H1 (cell line): ENCODE measurements around the gene PUDP. TPM values are rescaled to one million over a fixed set of nuclear protein-coding genes. Genes with fewer than 3 reads are reported as not detected.

ENCODE experiments used
- CTCF ChIA-PET: fragments of 300-600 bp; sonication (Branson Sonifier 250); formaldehyde crosslinking; loops from one replicate; lab custom pipeline; 2021; ENCODE audit not compliant: partially characterized antibody; lab: Charles Lee
- POLR2A ChIA-PET: fragments of 300-600 bp; sonication (Branson Sonifier 250); formaldehyde crosslinking; loops from one replicate; lab custom pipeline; 2021; ENCODE audit warnings: inconsistent platforms; ENCODE audit not compliant: partially characterized antibody; lab: Charles Lee
- DNase-seq, 2 experiments: peaks; one replicate each; pipeline versions ENCODE4 v3.0.0 to v3.0.0-alpha.2; 2010 to 2022; ENCODE audit warnings: low spot score in 2 of 2, low read depth in 1 of 2, mixed read lengths in 1 of 2
- FAIRE-seq: peaks from 2 replicates; lab custom pipeline; 2011; peaks lifted over from hg19 to GRCh38; lab: Jason Lieb, UNC
- H2AFZ ChIP-seq: 2 replicates; pipeline ENCODE4 v1.8.1; 2012; ENCODE audit warnings: low read length, inconsistent platforms
- H2AK5ac ChIP-seq: 2 replicates; pipeline ENCODE4 v1.6.1; 2013; ENCODE audit warnings: low read depth, low read length
- H2BK120ac ChIP-seq: replicated peaks from 2 replicates; pipeline ENCODE3; 2013; ENCODE audit warnings: low read depth, low read length, inconsistent platforms
- H2BK12ac ChIP-seq: 2 replicates; pipeline ENCODE4 v1.6.1; 2013; ENCODE audit warnings: low read depth, low read length
- H2BK15ac ChIP-seq: 2 replicates; pipeline ENCODE4 v1.6.1; 2013; ENCODE audit warnings: low read length
- H2BK20ac ChIP-seq: 2 replicates; pipeline ENCODE4 v1.6.1; 2013; ENCODE audit warnings: low read length
- H2BK5ac ChIP-seq: 2 replicates; pipeline ENCODE4 v1.6.1; 2013; ENCODE audit warnings: low read depth, low read length
- H3K14ac ChIP-seq: 2 replicates; pipeline ENCODE4 v1.6.1; 2013; ENCODE audit warnings: inconsistent platforms; ENCODE audit not compliant: insufficient read length
- H3K18ac ChIP-seq: 2 replicates; pipeline ENCODE4 v1.6.1; 2013; ENCODE audit warnings: low read length; ENCODE audit errors: extremely low read depth
- H3K23ac ChIP-seq: 2 replicates; pipeline ENCODE4 v1.6.1; 2013; ENCODE audit warnings: inconsistent platforms; ENCODE audit not compliant: insufficient read length
- H3K23me2 ChIP-seq: 2 replicates; pipeline ENCODE4 v1.6.1; 2013; ENCODE audit warnings: low read depth, low read length
- H3K27ac ChIP-seq: 2 replicates; pipeline ENCODE4 v1.6.1; 2011; ENCODE audit warnings: low read depth, low read length, inconsistent platforms
- H3K27me3 ChIP-seq, 4 experiments: replicated peaks in 1 of 4; 1 replicate in 1 of 4; 2 replicates in 3 of 4; pipeline versions ENCODE4 v1.6.1 to v1.8.1; 2011 to 2013; ENCODE audit warnings: low read length in 3 of 4, mild to moderate bottlenecking in 3 of 4, inconsistent platforms in 2 of 4, mixed read lengths in 2 of 4, moderate library complexity in 1 of 4; ENCODE audit not compliant: control insufficient read depth in 3 of 4, insufficient read depth in 3 of 4; ENCODE audit errors: extremely low read depth in 1 of 4
- H3K36me3 ChIP-seq, 4 experiments: 2 replicates each; pipeline versions ENCODE4 v1.6.1 to v1.8.1; 2011 to 2013; ENCODE audit warnings: mild to moderate bottlenecking in 4 of 4, low read length in 3 of 4, moderate library complexity in 2 of 4, control low read depth in 1 of 4, inconsistent platforms in 1 of 4; ENCODE audit not compliant: insufficient read depth in 4 of 4, control insufficient read depth in 2 of 4
- H3K4ac ChIP-seq: replicated peaks from 2 replicates; pipeline ENCODE3; 2013; ENCODE audit warnings: low read length, low read depth, mixed read lengths, inconsistent platforms; ENCODE audit not compliant: insufficient read length
- H3K4me1 ChIP-seq, 4 experiments: replicated peaks in 1 of 4; 1 replicate in 1 of 4; 2 replicates in 3 of 4; pipeline versions ENCODE4 v1.6.1 to v1.8.1; 2011 to 2013; ENCODE audit warnings: low read length in 3 of 4, inconsistent platforms in 2 of 4, mixed read lengths in 1 of 4; ENCODE audit not compliant: insufficient read depth in 4 of 4, control insufficient read depth in 3 of 4
- H3K4me2 ChIP-seq, 2 experiments: 2 replicates each; pipeline versions ENCODE4 v1.6.1 to v1.8.1; 2011 to 2013; ENCODE audit warnings: low read depth in 2 of 2, low read length in 2 of 2, control low read depth in 1 of 2, inconsistent platforms in 1 of 2, mild to moderate bottlenecking in 1 of 2; ENCODE audit not compliant: insufficient read depth in 1 of 2
- H3K4me3 ChIP-seq, 4 experiments: fragments of 200-600, 300-600 bp in 1 of 4; sonication (generic), shearing (Covaris generic), sonication (Bioruptor Twin) in 1 of 4; 2 replicates each; pipeline versions ENCODE4 v1.5.1 to v1.8.1; 2011 to 2016; ENCODE audit warnings: low read length in 4 of 4, low read depth in 3 of 4, control low read depth in 2 of 4, inconsistent platforms in 2 of 4, mild to moderate bottlenecking in 2 of 4, mixed read lengths in 1 of 4, moderate library complexity in 1 of 4; ENCODE audit not compliant: insufficient read depth in 2 of 4; ENCODE audit errors: extremely low read depth in 1 of 4
- H3K56ac ChIP-seq: replicated peaks from 2 replicates; pipeline ENCODE3; 2013; ENCODE audit warnings: low read depth, mild to moderate bottlenecking, mixed read lengths, low read length, inconsistent platforms; ENCODE audit not compliant: insufficient read length
- H3K79me1 ChIP-seq: 2 replicates; pipeline ENCODE4 v1.6.1; 2013; ENCODE audit warnings: low read depth, low read length, control low read depth
- H3K79me2 ChIP-seq, 2 experiments: 2 replicates each; pipeline versions ENCODE4 v1.6.1 to v1.8.1; 2012 to 2013; ENCODE audit warnings: low read length in 2 of 2, mild to moderate bottlenecking in 2 of 2, inconsistent platforms in 1 of 2; ENCODE audit not compliant: insufficient read depth in 2 of 2, control insufficient read depth in 1 of 2
- H3K9ac ChIP-seq, 4 experiments: replicated peaks in 1 of 4; 1 replicate in 1 of 4; 2 replicates in 3 of 4; pipeline versions ENCODE4 v1.6.1 to v1.8.1; 2011 to 2013; ENCODE audit warnings: low read depth in 3 of 4, low read length in 3 of 4, control low read depth in 2 of 4, mild to moderate bottlenecking in 2 of 4, moderate library complexity in 2 of 4, inconsistent platforms in 1 of 4; ENCODE audit errors: extremely low read depth in 1 of 4
- H3K9me3 ChIP-seq, 2 experiments: 2 replicates each; pipeline versions ENCODE4 v1.6.1 to v1.8.1; 2012 to 2013; ENCODE audit warnings: mild to moderate bottlenecking in 2 of 2, moderate library complexity in 2 of 2, control low read depth in 1 of 2, inconsistent platforms in 1 of 2, low read depth in 1 of 2, low read length in 1 of 2, mixed read lengths in 1 of 2; ENCODE audit not compliant: insufficient read depth in 2 of 2
- H4K20me1 ChIP-seq, 2 experiments: replicated peaks in 1 of 2; 2 replicates each; pipeline versions ENCODE3 to v1.8.1; 2011 to 2013; ENCODE audit warnings: inconsistent platforms in 2 of 2, low read length in 2 of 2, mild to moderate bottlenecking in 1 of 2; ENCODE audit not compliant: insufficient read depth in 2 of 2, control insufficient read depth in 1 of 2
- H4K5ac ChIP-seq: 2 replicates; pipeline ENCODE4 v1.6.1; 2013; ENCODE audit warnings: low read length, low read depth, mixed read lengths, inconsistent platforms; ENCODE audit not compliant: insufficient read length
- H4K8ac ChIP-seq: 2 replicates; pipeline ENCODE4 v1.8.0; 2013; ENCODE audit warnings: mild to moderate bottlenecking, moderate library complexity, low read length, inconsistent platforms; ENCODE audit not compliant: insufficient read depth; ENCODE audit errors: extremely low read depth
- H4K91ac ChIP-seq: replicated peaks from 2 replicates; pipeline ENCODE3; 2013; ENCODE audit warnings: low read length, mixed read lengths, inconsistent platforms; ENCODE audit not compliant: insufficient read length
- BACH1 ChIP-seq: IDR thresholded peaks from 2 replicates; pipeline ENCODE4 v1.6.1; 2012; ENCODE audit warnings: low read length, improper control_type of control experiment
- CHD2 ChIP-seq: IDR thresholded peaks from 2 replicates; pipeline ENCODE4 v1.6.1; 2012; ENCODE audit warnings: low read length, improper control_type of control experiment
- KDM4A ChIP-seq: IDR thresholded peaks from one replicate; pipeline ENCODE4 v1.7.1; 2012; ENCODE audit warnings: low read depth, mild to moderate bottlenecking, moderate library complexity, low read length, inconsistent platforms; ENCODE audit not compliant: severe bottlenecking
- MAFK ChIP-seq: IDR thresholded peaks from 2 replicates; pipeline ENCODE4 v1.6.1; 2012; ENCODE audit warnings: low read depth, mild to moderate bottlenecking, improper control_type of control experiment, low read length
- NRF1 ChIP-seq: IDR thresholded peaks from 2 replicates; pipeline ENCODE4 v1.6.1; 2011; ENCODE audit warnings: mild to moderate bottlenecking, low read depth, low read length, improper control_type of control experiment
- POLR2AphosphoS5 ChIP-seq: IDR thresholded peaks from 2 replicates; pipeline ENCODE4 v1.6.1; 2011; ENCODE audit warnings: low read depth, low read length
- POU5F1 ChIP-seq: IDR thresholded peaks from 2 replicates; pipeline ENCODE4 v1.6.1; 2011; ENCODE audit warnings: low read depth, mild to moderate bottlenecking, low read length, moderate library complexity
- SAP30 ChIP-seq: fragments of 300-600 bp; sonication (generic); IDR thresholded peaks from 2 replicates; pipeline ENCODE4 v1.7.1; 2012; ENCODE audit warnings: low read length, moderate library complexity, mild to moderate bottlenecking, inconsistent platforms; ENCODE audit not compliant: insufficient read depth, insufficient replicate concordance
- SRF ChIP-seq: IDR thresholded peaks from 2 replicates; pipeline ENCODE4 v1.6.1; 2011; ENCODE audit warnings: mild to moderate bottlenecking, low read depth, low read length, moderate library complexity
- SUZ12 ChIP-seq: fragments of 200-600 bp; sonication (generic); IDR thresholded peaks from 2 replicates; pipeline ENCODE4 v1.6.1; 2012; ENCODE audit warnings: mild to moderate bottlenecking, inconsistent platforms, low read length, moderate library complexity, mixed read lengths
- TAF1 ChIP-seq: IDR thresholded peaks from 2 replicates; pipeline ENCODE4 v1.6.1; 2011; ENCODE audit warnings: mild to moderate bottlenecking, low read depth, low read length
- YY1 ChIP-seq: IDR thresholded peaks from 2 replicates; pipeline ENCODE4 v1.6.1; 2011; ENCODE audit warnings: low read depth, mild to moderate bottlenecking, low read length
- WGBS, 2 experiments: shearing (Covaris generic) in 1 of 2; methylation state at CpG; one replicate each; pipeline versions ENCODE4 v1.1.6 to v1.1.7; 2013 to 2015; ENCODE audit warnings: low lambda C conversion rate in 2 of 2, mixed read lengths in 2 of 2, inconsistent platforms in 1 of 2, low coverage in 1 of 2, missing lambda C conversion rate in 1 of 2; ENCODE audit not compliant: insufficient replicate concordance in 2 of 2, insufficient coverage in 1 of 2, insufficient read length in 1 of 2; ENCODE audit errors: extremely low coverage in 1 of 2, missing lambda C conversion rate in 1 of 2; 5-methylcytosine and 5-hydroxymethylcytosine counted together
- polyA plus RNA-seq, 7 experiments: library from polyadenylated mRNA; depleted of rRNA in 3 of 7; stranded (reverse) in 5 of 7; unstranded in 2 of 7; fragments of >200 nt in 5 of 7; fragments of 200-250 nt in 2 of 7; gene quantifications; 1 replicate in 5 of 7; 2 replicates in 1 of 7; 4 replicates in 1 of 7; pipeline versions ENCODE4 v1.2.1 to v1.2.3, GENCODE V29; 2011 to 2013; ENCODE audit warnings: missing spikeins in 2 of 7, mixed read lengths in 2 of 7
- total RNA-seq: library from RNA; stranded (reverse); fragmentation: NEBNext Ultra II Directional; extraction: Animal tissue kit (Norgen Biotek cat#: 25700); gene quantifications from 2 replicates; pipeline ENCODE4 v1.2.1, GENCODE V29; 2021
- TF ChIP-seq, protein P1 (sequence below): IDR thresholded peaks from 2 replicates; pipeline ENCODE4 v1.6.1; 2012; ENCODE audit warnings: low read length, inconsistent platforms

Gene PUDP
- total and polyA plus RNA-seq, 2 of the 8 experiments (the other 6 are each of a cell fraction or from before 2014, with no cell fraction given), result 27.2 to 30.2 TPM

- Histone ChIP-seq H3K9me3 (no peaks in the 10 kb centered on the region), H2BK5ac (no peak overlapping the region), H3K4me2 (no peak overlapping the region), H3K23ac (no peak overlapping the region), H2AFZ (no peak overlapping the region), H3K14ac (no peak overlapping the region), H3K18ac (no peak overlapping the region), H3K79me1 (no peaks in the 10 kb centered on the region), H3K4ac (no peak overlapping the region), H3K27me3 (no peaks in the 10 kb centered on the region), H3K4me1 (peaks cover 0 to 8% (median 0%) of the 10 kb centered on the region in 4 experiments; a peak in 2 of 7 replicates), H2BK12ac (no peak overlapping the region), H4K20me1 (no peaks in the 10 kb centered on the region), H3K27ac (no peak overlapping the region), H3K56ac (no peak overlapping the region), H4K91ac (no peak overlapping the region), H3K4me3 (no peak overlapping the region), H3K36me3 (no peaks in the 10 kb centered on the region), H2BK15ac (no peak overlapping the region), H4K5ac (no peak overlapping the region), H3K23me2 (no peaks in the 10 kb centered on the region), H2BK20ac (no peak overlapping the region), H3K79me2 (no peaks in the 10 kb centered on the region), H3K9ac (no peak overlapping the region), H2BK120ac (no peak overlapping the region), H4K8ac (no peak overlapping the region), H2AK5ac (no peak overlapping the region)
- FAIRE-seq (no peak), DNase-seq (no peak)
- 91% methylated on average over 2 of the region's 3 CpGs; no CpG with 5 or more reads in 1 of the 2 experiments for WGBS, 2 experiments
- ChIA-PET CTCF (interaction anchor here (1.1 kb wide), 1 partner anchor 16 kb away, joined by 3 read pairs; no protein-coding TSS in a partner anchor), POLR2A (no interaction called here)
- TF ChIP-seq CHD2, result no peak
- TF ChIP-seq, protein P1, sequence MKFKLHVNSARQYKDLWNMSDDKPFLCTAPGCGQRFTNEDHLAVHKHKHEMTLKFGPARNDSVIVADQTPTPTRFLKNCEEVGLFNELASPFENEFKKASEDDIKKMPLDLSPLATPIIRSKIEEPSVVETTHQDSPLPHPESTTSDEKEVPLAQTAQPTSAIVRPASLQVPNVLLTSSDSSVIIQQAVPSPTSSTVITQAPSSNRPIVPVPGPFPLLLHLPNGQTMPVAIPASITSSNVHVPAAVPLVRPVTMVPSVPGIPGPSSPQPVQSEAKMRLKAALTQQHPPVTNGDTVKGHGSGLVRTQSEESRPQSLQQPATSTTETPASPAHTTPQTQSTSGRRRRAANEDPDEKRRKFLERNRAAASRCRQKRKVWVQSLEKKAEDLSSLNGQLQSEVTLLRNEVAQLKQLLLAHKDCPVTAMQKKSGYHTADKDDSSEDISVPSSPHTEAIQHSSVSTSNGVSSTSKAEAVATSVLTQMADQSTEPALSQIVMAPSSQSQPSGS, result no peak
- no peak for TF ChIP-seq NRF1
- no peak for TF ChIP-seq SUZ12
- no peak for TF ChIP-seq MAFK
- TF ChIP-seq SRF, result no peak
- TF ChIP-seq POU5F1, result no peak
- TF ChIP-seq KDM4A, result no peak
- no peak for TF ChIP-seq YY1
- TF ChIP-seq TAF1, result no peak
- no peak for TF ChIP-seq BACH1
- no peak for TF ChIP-seq SAP30
- no peak for TF ChIP-seq POLR2AphosphoS5
These were observed 8.9 kb upstream of the PUDP start for GRCh38 chrX:7156879-7157278.
